PC-3 (cell line): ENCODE measurements around the gene EBP.

Source experiments
- CTCF ChIP-seq: fragments of 300-600 bp; sonication (generic); conservative IDR thresholded peaks from 2 replicates; pipeline ENCODE4 v1.5.1; 2017; ENCODE audit warnings: antibody characterized with exemption, low read depth, mild to moderate bottlenecking, low read length
- EZH2 ChIP-seq: fragments of 300-600 bp; sonication (generic); IDR thresholded peaks from one replicate; pipeline ENCODE4 v1.6.1; 2017; ENCODE audit warnings: antibody characterized with exemption, mild to moderate bottlenecking, low read length; ENCODE audit not compliant: unreplicated experiment
- EZH2phosphoT487 ChIP-seq: fragments of 300-600 bp; sonication (generic); IDR thresholded peaks from 2 replicates; pipeline ENCODE4 v1.6.1; 2018; ENCODE audit warnings: mild to moderate bottlenecking, antibody characterized with exemption, low read length, borderline replicate concordance

DNA sequence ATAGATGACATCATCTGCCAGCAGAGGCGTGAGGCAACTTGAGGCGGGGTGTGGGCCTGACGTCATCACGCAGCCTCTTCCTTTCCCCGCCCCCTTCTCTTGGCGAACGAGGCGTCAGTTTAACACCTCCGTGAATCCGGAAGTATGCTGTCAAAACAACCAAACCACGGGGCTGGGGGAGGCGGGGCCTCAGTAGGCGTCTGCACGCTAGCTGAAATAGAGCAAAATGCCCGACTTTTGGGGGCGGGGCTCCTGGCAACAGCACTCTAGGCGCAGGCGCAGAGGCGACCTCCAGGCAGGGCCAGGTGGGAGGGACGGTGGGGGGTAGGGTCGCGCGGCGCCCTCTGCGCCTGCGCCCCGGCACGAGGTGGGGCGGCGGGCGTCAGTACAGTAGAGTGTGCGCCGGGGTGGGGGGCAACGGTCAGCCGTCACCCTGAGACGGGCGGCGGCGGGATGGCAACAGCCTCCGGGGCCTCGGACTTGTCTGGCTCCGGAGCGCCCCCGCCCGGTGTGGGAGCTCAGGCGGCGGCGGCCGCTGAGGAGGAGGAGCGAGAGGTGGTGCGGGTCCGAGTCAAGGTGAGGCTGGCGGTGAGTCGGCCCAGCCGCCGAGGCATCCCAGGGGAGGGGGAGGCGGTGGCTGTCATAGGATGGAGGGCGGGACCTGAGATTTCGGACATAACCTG, 17.9 kb downstream of the EBP start, which contains the start of gene TBC1D25:
- TF ChIP-seq CTCF: peak; percentile 58
- TF ChIP-seq EZH2phosphoT487: no peak
- TF ChIP-seq EZH2: no peak
